ENCODE data around the gene SLC10A6. TPM values are rescaled to one million over a fixed set of nuclear protein-coding genes. Genes with fewer than 3 reads are reported as not detected.

Gene SLC10A6, protein sequence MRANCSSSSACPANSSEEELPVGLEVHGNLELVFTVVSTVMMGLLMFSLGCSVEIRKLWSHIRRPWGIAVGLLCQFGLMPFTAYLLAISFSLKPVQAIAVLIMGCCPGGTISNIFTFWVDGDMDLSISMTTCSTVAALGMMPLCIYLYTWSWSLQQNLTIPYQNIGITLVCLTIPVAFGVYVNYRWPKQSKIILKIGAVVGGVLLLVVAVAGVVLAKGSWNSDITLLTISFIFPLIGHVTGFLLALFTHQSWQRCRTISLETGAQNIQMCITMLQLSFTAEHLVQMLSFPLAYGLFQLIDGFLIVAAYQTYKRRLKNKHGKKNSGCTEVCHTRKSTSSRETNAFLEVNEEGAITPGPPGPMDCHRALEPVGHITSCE
- not detected in 2 replicates for polyA plus RNA-seq
- polyA minus RNA-seq: not detected in 2 replicates

DNA sequence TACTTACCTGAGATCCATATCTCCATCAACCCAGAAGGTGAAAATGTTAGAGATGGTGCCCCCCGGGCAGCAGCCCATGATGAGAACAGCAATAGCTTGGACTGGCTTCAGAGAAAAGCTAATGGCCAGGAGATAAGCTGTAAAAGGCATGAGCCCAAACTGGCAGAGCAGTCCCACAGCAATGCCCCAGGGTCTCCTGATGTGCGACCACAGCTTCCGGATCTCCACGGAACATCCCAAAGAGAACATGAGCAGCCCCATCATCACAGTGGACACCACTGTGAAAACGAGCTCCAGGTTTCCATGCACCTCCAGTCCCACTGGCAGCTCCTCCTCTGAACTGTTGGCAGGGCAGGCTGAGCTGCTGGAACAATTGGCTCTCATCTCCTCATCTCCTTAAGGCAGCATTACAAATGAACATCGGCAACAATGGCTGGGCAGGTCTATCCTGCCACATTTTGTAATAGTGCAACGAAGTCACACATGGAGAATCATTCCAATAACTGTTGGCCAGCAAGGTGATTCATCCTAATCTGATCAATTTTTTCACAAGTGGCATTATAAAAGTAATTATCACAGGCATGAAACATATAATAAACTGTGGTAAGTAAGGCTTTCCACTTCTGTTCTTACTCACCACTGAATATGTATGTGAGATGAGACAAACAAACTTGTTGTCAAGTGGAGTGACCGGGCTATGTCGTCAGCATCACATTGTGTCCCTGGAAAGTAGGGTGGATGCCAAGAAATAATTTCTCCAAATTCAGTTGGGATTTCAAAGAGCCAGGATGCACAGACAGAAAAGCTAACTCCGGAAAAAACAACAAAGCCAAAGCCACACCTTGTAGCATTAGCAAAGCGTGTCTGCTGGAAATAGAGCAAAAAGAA is at the start of gene SLC10A6:
Gene SLC10A6 (minus strand): TSS at position 653 of the 888 bp plus-strand sequence. CDS start 269 bp downstream, at position 384.
- Histone ChIP-seq H3K27me3 (ENCODE audit: insufficient read depth, low read depth, low read length) (no peaks in the 10 kb centered on the region), H4K20me1 (ENCODE audit: insufficient read depth) (no peaks in the 10 kb centered on the region), H3K9me3 (ENCODE audit: low read length) (no peaks in the 10 kb centered on the region), H3K4me2 (ENCODE audit: low read length) (no peak within 1 kb of the TSS), H3K27ac (ENCODE audit: low read length) (no peak within 1 kb of the TSS), H3F3A (ENCODE audit: insufficient read depth, low read length, poor library complexity, severe bottlenecking) (no peaks in the 10 kb centered on the region), H3K9me2 (ENCODE audit: insufficient read depth, low read length) (no peaks in the 10 kb centered on the region), H2AFZ (ENCODE audit: low read depth, low read length) (no peak within 1 kb of the TSS), H3K36me3 (ENCODE audit: insufficient read depth, low read length) (no peaks in the 10 kb centered on the region), H3K9ac (ENCODE audit: low read length) (no peak within 1 kb of the TSS), H3K4me3 (ENCODE audit: low read length) (no peak within 1 kb of the TSS), H3K79me2 (replicated peaks; ENCODE audit: insufficient read depth, low read length) (no peaks in the 10 kb centered on the region)
- no peak for TF ChIP-seq EZH2 (IDR thresholded peaks at IDR 0.05; ENCODE audit: borderline replicate concordance, insufficient read depth, low read length, poor library complexity, severe bottlenecking)
- no peak for TF ChIP-seq MXI1 (conservative IDR thresholded peaks at IDR 0.05; ENCODE audit: poor library complexity, severe bottlenecking)
- TF ChIP-seq RAD21 (conservative IDR thresholded peaks at IDR 0.05): no peak
- no peak for TF ChIP-seq TAF1 (IDR thresholded peaks at IDR 0.05; ENCODE audit: low read depth)

DNA sequence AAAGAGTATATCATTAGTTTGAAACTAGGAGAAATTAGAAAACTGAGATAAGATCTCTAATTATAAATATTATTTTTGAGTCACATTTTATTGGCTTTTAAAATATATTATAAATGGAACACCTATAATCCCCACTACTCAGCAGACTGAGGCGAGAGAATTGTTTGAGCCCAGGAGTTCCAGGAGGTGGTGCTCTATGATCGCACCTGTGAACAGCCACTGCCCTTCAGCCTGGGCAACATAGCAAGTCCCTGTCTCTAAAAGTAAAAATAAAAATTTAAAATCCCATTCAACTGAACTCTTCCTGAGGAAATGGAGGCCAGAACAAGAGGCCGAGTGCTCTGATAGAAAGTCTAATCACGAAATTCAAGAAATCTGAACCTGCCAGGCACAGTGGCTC is 49.4 kb upstream of the SLC10A6 start:
- Histone ChIP-seq H4K20me1 (ENCODE audit: insufficient read depth) (no peaks in the 10 kb centered on the region), H3K9me3 (ENCODE audit: low read length) (no peaks in the 10 kb centered on the region), H3K9me2 (ENCODE audit: insufficient read depth, low read length) (no peaks in the 10 kb centered on the region), H2AFZ (ENCODE audit: low read depth, low read length) (no peak overlapping the region), H3K27ac (ENCODE audit: low read length) (no peak overlapping the region), H3K4me2 (ENCODE audit: low read length) (no peak overlapping the region), H3K4me3 (ENCODE audit: low read length) (no peak overlapping the region), H3F3A (ENCODE audit: insufficient read depth, low read length, poor library complexity, severe bottlenecking) (no peaks in the 10 kb centered on the region), H3K27me3 (ENCODE audit: insufficient read depth, low read depth, low read length) (no peaks in the 10 kb centered on the region), H3K9ac (ENCODE audit: low read length) (no peak overlapping the region), H3K36me3 (ENCODE audit: insufficient read depth, low read length) (no peaks in the 10 kb centered on the region), H3K79me2 (replicated peaks; ENCODE audit: insufficient read depth, low read length) (no peaks in the 10 kb centered on the region)
- TF ChIP-seq, protein P1, sequence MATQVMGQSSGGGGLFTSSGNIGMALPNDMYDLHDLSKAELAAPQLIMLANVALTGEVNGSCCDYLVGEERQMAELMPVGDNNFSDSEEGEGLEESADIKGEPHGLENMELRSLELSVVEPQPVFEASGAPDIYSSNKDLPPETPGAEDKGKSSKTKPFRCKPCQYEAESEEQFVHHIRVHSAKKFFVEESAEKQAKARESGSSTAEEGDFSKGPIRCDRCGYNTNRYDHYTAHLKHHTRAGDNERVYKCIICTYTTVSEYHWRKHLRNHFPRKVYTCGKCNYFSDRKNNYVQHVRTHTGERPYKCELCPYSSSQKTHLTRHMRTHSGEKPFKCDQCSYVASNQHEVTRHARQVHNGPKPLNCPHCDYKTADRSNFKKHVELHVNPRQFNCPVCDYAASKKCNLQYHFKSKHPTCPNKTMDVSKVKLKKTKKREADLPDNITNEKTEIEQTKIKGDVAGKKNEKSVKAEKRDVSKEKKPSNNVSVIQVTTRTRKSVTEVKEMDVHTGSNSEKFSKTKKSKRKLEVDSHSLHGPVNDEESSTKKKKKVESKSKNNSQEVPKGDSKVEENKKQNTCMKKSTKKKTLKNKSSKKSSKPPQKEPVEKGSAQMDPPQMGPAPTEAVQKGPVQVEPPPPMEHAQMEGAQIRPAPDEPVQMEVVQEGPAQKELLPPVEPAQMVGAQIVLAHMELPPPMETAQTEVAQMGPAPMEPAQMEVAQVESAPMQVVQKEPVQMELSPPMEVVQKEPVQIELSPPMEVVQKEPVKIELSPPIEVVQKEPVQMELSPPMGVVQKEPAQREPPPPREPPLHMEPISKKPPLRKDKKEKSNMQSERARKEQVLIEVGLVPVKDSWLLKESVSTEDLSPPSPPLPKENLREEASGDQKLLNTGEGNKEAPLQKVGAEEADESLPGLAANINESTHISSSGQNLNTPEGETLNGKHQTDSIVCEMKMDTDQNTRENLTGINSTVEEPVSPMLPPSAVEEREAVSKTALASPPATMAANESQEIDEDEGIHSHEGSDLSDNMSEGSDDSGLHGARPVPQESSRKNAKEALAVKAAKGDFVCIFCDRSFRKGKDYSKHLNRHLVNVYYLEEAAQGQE (IDR thresholded peaks at IDR 0.05; ENCODE audit: borderline replicate concordance): no peak
- TF ChIP-seq TAF1 (IDR thresholded peaks at IDR 0.05; ENCODE audit: low read depth) (no peak), EP300 (conservative IDR thresholded peaks at IDR 0.05; ENCODE audit: poor library complexity, severe bottlenecking) (no peak), RAD21 (conservative IDR thresholded peaks at IDR 0.05) (peak; percentile 70), MXI1 (conservative IDR thresholded peaks at IDR 0.05; ENCODE audit: poor library complexity, severe bottlenecking) (no peak), SMC3 (conservative IDR thresholded peaks at IDR 0.05; ENCODE audit: poor library complexity) (peak; percentile 64), POLR2AphosphoS5 (IDR thresholded peaks at IDR 0.05) (no peak), EZH2 (IDR thresholded peaks at IDR 0.05; ENCODE audit: borderline replicate concordance, insufficient read depth, low read length, poor library complexity, severe bottlenecking) (no peak)
- TF ChIP-seq, protein P2, sequence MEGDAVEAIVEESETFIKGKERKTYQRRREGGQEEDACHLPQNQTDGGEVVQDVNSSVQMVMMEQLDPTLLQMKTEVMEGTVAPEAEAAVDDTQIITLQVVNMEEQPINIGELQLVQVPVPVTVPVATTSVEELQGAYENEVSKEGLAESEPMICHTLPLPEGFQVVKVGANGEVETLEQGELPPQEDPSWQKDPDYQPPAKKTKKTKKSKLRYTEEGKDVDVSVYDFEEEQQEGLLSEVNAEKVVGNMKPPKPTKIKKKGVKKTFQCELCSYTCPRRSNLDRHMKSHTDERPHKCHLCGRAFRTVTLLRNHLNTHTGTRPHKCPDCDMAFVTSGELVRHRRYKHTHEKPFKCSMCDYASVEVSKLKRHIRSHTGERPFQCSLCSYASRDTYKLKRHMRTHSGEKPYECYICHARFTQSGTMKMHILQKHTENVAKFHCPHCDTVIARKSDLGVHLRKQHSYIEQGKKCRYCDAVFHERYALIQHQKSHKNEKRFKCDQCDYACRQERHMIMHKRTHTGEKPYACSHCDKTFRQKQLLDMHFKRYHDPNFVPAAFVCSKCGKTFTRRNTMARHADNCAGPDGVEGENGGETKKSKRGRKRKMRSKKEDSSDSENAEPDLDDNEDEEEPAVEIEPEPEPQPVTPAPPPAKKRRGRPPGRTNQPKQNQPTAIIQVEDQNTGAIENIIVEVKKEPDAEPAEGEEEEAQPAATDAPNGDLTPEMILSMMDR (IDR thresholded peaks at IDR 0.05; ENCODE audit: poor library complexity, severe bottlenecking): peak; percentile 54
